NCI-H446 treated with DMSO at 0.1 percent for 48 hours (cell line): Measurements from ENCODE around the gene NT5DC3.
"Not testable (repeated sequence)": the region's sequence is repeated elsewhere in the genome, so short reads cannot be mapped to it uniquely, and the experiment has no call there.

Experiments used
- DNase-seq: peaks from one replicate; lab custom pipeline; 2025; lab: John Stamatoyannopoulos, UW

NT5DC3 gene

DNA sequence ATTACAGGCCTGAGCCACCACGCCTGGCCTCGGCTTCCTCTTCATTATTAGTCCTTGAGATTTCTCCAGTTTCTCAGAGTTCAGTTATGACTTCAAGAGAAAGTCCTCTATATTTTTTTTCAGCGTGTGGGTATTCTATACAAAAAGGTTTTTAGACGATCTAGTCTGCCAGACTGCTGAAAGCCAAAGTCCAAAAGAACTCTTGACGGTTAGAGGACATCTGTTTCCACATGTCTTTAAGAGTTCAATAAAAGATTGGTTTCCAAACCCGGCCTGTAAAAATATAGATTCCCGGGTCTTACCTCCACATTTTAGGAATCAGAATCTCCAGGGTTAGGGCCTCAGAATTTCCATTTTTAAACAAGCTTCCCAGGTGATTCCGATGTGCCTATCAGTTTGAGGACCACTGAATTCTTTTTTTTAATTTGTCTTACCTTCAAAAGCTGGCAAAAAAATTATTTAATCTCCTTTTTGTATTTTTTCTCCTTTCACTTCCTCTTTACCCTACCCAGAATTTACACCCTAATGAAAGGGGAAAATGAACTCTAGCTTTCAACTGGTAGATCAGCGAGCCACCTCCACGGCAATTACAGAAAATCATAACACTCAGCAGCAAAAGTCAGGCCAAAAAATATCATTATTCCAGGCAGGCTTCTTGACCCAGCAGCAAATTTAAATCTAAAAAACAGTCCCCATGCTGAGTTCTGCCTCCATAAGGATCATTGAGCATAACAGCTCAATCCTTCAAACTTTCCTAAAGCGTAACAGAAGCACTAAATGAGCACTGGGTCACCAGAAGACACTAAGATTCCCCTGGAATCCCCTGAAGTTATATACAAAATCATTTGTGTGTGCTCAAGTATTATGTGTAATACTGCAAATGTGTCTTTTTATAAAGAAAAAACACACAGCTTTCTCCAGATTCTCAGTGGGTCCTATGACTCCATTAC is 8.7 kb downstream of the NT5DC3 start:
- DNase-seq, result no peak

DNA sequence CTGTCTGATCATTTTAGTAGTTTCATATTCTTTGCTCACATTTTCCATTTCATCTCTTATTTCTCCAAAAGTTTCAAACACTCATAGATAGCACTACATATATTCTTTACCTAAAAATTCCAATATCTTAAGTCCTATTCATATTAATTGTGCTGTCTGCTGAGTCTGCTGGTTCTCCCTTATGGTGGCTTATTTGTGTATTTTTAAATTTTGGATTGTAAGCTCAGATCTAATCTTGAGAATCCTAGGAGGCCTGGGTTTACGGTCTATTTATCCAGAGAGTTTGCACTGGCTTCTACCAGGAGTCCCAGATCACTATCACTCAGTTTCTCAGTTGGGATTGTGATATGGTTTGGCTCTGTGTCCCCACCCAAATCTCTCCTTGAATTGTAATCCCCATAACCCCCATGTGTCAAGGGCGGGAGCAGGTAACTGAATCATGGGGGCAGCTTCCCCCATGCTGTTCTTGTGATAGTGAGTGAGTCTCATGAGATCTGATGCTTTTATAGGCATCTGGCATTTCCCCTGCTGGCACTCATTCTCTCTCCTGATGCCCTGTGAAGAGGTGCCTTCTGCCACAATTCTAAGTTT is 10.2 kb downstream of the NT5DC3 start:
- DNase-seq, result no peak

GRCh38 chr12:103830025-103830725 is 10.9 kb downstream of the NT5DC3 start:
- no peak for DNase-seq

GRCh38 chr12:103829092-103829491 is 11.9 kb downstream of the NT5DC3 start:
- no peak for DNase-seq

- DNase-seq, result no peak
Measured at GRCh38 chr12:103827911-103828391, 13.1 kb downstream of the NT5DC3 start.

- DNase-seq, result no peak
Measured at GRCh38 chr12:103824845-103825244, 16.2 kb downstream of the NT5DC3 start.

DNA sequence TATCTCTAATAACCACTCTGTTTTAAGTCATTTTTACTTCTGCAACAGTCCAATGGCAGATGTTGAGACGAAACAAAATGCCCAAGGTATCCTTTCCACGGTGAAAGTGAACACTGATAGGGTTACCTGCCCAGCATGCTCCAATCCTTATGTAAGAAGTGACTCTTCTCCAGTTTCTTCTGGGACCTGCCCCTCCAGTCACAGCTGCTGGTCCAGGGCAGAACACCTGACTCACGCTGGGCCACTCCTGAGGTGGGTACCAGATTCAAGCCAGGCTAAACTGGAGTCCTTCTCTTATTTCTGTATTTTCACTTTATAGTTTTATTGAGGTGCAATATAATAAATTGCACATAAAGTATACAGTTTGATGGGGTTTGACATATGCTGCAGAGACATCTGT is 16.7 kb downstream of the NT5DC3 start:
- no peak for DNase-seq

GRCh38 chr12:103823871-103824270 is 17.2 kb downstream of the NT5DC3 start:
- no peak for DNase-seq

DNA sequence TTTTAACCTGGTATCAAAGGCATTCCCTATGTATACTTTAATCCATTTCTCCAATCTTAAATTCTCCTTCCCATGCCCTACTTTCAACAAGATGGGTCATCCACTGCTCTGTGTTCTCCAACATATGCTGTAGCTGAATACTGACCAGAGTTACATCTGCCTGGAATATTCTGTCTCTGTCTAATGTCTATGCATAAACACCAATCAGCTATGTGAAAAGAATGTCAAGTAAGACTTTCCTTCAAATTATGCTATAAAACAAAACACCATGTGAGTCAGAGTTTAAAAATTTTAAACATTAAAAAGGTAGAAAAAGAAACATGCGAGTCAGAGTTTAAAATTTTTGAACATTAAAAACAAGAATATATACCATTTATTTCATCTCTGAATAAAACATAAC is 19.3 kb downstream of the NT5DC3 start:
- no peak for DNase-seq

DNA sequence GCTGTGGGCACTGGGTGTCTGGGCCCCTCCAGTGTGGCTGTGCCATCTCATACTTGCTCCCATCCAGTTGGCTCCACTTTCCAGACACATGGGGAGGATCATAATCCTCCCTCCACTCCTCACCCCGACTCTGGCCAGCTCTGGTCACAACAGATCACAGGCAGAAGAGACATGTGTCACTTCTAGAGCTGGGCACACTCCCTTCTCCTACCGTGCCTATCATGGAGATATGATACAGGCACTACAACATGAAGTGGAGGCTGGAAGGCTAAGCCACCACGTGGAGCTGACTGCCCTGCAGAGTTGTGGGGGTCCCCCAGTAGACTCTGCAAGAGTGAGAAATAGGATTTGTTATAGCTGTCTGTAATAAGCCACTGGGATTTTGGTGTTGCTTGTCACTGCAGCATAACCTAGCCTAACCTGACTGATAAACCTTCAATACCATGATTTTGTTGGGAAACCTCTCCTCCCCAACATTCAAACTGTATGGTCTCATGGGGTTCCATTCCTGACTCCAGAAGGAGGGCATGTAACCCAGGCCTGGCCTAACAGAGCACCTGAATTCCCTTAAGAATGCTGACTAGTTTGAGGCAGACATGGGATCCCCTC is 20.0 kb downstream of the NT5DC3 start:
- no peak for DNase-seq

DNA sequence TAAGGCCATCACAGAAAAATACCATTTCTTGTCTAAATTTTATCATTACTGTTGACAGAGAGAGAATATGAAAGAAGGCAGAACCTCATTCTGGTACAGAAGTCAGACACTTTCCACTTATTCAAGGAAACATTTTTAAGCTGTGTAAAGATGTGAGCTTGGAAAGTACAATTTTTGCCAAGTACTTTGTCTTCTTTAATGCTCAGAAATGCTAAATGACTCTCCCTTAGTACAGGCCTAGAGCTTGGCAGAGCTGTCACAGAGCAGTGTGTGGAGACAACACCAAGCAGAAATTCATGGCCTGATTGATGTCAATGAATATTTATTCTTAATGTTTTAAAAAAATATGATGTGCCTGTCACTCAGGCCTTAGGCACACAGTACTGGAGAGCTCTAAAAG is 20.7 kb downstream of the NT5DC3 start:
- DNase-seq, result no peak

- DNase-seq, result no peak
Measured at GRCh38 chr12:103819892-103820291, 21.1 kb downstream of the NT5DC3 start.

- DNase-seq, result no peak
Measured at GRCh38 chr12:103819312-103819711, 21.7 kb downstream of the NT5DC3 start.

DNA sequence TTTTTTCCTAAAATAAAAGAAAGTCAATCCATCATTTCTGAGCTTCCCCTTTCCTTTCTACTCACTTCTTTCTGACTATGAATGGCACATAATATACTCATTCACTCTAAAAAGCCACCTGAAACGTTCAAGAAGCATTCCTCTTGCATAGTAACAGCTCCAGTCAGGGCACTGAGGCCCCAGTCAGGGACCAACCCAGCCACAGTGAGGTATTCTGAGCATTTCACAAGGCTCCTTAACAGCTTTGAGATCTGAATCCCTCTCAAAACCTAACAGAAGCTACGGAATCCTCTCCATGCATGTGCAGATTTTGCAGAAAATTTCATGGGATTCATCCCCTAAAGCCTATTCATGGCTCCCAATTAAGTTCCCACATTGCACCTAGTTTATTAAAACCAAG is 23.2 kb downstream of the NT5DC3 start:
- DNase-seq, result no peak

- no peak for DNase-seq
Measured at GRCh38 chr12:103816663-103817062, 24.4 kb downstream of the NT5DC3 start.

DNA sequence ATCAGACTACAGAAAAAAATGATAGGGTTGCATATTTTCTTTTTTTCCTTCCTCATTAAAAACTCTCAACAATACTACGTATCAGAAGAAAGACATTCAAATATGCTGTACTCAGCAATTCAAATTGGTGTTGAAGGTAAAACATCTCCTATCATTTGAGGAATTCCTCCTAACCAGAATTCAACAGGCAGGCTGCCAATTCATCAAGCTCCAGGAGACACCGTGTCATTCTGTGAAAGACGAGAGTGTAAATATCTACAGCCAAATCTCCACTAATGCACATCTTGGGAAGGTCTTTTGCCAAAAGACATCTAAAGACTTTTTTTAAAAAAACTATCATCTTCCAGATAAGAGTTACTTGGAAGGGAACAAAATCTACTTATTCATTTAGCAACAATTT is 26.6 kb downstream of the NT5DC3 start:
- DNase-seq, result no peak

- DNase-seq, result no peak
Measured at GRCh38 chr12:103813949-103814348, 27.1 kb downstream of the NT5DC3 start.

GRCh38 chr12:103813426-103813825 is 27.6 kb downstream of the NT5DC3 start:
- DNase-seq, result no peak

GRCh38 chr12:103812789-103813188 is 28.2 kb downstream of the NT5DC3 start:
- no peak for DNase-seq

GRCh38 chr12:103811791-103812190 is 29.2 kb downstream of the NT5DC3 start:
- DNase-seq, result no peak

GRCh38 chr12:103810111-103810510 is 30.9 kb downstream of the NT5DC3 start:
- DNase-seq, result no peak

DNA sequence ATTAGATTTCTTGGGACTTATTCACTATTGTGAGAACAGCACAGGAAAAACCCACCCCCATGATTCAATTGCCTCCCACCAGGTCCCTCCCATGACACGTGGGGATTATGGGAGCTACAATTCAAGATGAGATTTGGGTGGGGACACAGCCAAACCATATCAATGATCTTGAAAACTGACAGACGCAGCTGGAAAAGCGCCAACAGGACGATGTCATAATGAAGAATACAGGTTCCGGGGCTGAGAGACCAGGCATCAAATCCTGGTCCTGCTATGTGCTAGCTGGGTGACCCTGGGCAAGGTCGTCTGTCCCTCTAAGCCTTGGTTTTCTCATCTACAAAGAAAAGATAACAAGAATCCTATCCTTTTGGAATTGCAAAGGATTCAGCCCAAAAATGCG is 31.4 kb downstream of the NT5DC3 start:
- DNase-seq, result not testable (repeated sequence)
